C1 segment of cervical spinal cord (tissue), 14 donors: ENCODE measurements around the gene FADS1.

Experiments used
- DNase-seq, 14 donors: peaks; one replicate each; lab custom pipeline; 2025; lab: John Stamatoyannopoulos, UW

The FADS1 gene

GRCh38 chr11:61778357-61778886 is 38.4 kb downstream of the FADS1 start:
- DNase-seq: no peak

DNA sequence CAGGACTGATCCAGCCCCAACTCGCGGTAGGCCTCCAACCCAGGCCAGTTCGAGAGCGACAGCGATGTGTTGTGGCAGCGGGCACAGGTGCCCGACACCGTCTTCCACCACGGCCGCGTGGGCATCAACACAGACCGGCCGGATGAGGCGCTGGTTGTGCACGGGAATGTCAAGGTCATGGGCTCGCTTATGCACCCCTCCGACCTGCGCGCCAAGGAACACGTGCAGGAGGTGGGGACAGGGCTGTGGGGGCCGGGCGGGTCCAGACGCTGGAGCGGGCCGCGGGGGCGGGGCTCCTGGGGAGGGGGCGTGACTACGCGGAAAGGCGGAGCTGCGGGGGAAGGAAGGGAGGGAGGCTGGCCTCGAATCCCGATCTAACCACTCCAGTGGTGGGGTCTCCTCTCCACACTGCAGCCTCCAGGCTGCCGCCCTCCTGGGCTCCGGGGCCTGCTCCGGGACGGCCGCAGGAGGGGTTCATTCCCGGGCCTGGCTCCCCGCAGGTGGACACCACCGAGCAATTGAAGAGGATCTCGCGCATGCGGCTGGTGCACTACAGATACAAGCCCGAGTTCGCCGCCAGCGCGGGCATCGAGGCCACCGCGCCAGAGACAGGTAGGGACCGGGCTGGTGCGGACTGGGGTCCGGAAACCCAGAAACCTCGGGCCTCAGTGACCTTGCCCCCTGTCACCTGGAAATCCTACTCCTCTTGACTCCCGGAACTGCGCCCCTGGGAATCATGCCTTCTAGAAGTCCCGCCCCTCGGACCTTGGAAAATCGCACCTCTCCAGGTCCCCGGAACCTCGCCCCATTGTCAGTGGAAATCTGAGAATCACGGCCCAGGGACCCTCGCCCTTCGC is 39.3 kb downstream of the FADS1 start:
- peak in 4 of 14 donors; percentile 19 to 45 (median 34) for DNase-seq

- peak in 10 of 14 donors; percentile 14 to 57 (median 31) for DNase-seq
Measured at GRCh38 chr11:61776561-61777075, 40.2 kb downstream of the FADS1 start.

GRCh38 chr11:61775606-61776554 is 40.9 kb downstream of the FADS1 start:
- no peak for DNase-seq

DNA sequence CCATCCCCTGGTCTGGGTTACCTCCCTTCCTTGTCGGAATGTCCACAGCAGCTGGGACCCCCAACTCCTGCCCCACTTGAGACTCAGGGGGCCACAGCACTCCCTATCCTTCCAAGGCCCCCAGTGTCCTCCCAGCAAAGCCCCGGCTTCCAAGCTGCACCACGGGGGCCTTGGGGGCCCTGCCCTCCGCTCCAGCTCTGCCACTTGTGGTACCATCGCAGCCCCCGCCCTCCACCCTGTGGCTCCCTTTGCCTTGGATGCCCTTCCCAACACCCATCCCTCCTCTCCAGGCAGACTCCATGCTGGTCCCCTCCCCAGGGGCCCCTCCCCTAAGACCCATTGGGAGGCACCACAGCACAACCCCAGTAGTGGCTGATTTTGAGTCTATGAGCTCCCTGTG is 41.7 kb downstream of the FADS1 start:
- DNase-seq: no peak

DNA sequence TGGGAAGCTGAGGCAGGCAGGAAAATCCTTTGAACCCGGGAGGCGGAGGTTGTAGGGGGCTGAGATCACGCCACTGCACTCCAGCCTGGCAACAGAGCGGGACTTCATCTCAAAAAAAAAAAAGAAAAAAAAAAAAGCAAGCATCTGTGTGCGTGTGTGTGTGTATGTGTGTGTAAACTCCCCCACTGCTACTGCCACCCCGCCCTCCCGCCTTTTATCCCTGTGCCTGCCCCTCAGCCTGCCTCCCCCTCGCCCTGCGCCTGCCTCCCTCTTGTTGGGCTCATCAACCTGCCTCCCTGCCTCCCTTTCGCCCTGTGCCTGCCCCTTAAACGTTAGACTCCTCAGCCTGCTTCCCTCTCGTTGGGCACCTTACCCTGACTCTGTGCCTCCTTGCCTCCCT is 42.4 kb downstream of the FADS1 start:
- no peak for DNase-seq

- no peak for DNase-seq
Measured at GRCh38 chr11:61773809-61774208, 43.0 kb downstream of the FADS1 start.

DNA sequence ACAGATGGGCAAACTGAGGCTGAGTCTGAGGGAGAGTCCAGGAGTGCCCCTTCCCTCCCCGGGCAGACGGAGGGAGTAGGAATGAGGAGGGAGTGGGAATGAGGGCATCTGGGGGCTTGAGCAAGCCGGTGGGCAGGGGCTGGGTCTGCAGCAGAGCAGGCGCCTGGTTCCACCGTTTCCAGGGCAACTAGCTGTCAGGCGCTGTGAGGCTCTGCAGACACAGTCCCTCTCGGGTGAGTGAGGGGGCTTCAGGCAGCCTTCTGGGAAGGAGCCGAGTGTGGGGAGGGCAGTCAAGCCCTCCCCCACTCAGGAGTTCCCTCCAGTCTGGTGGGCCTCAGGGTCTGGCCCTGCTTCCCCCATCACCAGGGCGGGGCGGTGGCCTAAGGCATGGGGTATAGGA is 43.4 kb downstream of the FADS1 start:
- no peak for DNase-seq

- DNase-seq: no peak
Measured at GRCh38 chr11:61771985-61772455, 44.8 kb downstream of the FADS1 start.

DNA sequence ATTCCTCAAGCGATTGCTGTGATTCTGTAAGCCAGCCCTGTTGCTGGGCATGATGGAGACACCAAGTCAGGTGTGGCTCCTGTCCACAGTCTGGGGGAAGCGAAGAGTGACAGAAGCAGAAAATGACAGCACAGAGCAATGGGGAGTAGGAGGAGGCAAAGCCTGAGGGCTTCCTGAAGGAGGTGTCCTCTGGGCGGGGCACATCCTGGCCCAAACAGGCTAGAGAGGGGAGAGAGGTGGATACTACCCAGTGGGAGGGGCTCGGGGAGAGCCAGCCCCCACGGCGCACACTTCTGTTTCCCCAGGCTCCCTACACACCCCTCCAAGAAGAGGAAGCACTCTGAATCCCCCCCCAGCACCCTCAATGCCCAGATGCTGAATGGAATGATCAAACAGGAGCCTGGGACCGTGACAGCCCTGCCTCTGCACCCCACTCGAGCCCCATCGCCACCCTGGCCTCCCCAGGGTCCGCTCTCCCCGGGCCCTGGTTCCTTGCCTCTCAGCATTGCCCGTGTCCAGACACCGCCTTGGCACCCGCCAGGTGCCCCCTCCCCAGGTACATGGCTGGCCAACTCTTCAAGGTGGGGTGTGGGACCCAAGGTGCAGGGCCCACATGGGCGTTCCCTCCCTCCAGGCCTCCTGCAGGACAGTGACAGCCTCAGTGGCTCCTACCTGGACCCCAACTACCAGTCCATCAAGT is 45.5 kb downstream of the FADS1 start:
- DNase-seq: no peak

DNA sequence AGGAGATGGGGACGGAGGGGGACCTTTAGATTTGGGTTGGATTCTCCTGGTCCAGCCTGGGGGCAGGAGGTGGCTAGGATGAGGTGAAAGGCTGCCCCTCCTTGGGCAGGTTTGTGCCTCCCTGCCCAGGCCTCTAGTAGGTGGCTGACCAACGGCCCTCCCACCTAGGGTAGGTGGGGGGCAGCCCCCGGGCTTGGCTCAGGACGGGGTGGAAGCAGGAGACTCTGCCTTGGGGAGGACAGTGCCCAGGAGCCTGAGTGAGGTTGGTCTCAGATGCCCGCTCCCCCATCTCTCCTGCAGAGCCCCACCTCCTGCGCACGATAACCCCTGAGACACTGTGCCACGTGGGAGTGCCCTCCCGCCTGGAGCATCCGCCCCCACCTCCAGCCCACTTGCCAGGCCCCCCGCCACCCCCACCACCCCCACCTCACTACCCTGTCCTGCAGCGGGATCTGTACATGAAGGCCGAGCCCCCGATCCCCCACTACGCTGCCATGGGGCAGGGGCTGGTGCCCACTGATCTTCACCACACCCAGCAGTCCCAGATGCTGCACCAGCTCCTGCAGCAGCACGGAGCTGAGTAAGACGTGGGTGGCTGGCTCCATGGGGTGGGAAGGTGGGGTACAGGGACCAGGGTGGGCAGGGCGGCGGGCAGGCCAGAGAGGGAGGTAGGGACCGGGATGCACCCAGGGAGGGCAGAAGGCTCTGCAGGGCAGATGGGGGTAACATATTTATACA is 46.7 kb downstream of the FADS1 start:
- DNase-seq: no peak

- no peak for DNase-seq
Measured at GRCh38 chr11:61769169-61769920, 47.5 kb downstream of the FADS1 start.

GRCh38 chr11:61768376-61769076 is 48.3 kb downstream of the FADS1 start:
- no peak for DNase-seq

GRCh38 chr11:61766353-61766841 is 50.4 kb downstream of the FADS1 start:
- no peak for DNase-seq

GRCh38 chr11:61765550-61766253 is 51.1 kb downstream of the FADS1 start:
- no peak for DNase-seq

- DNase-seq: no peak
Measured at GRCh38 chr11:61764606-61765260, 52.1 kb downstream of the FADS1 start.

DNA sequence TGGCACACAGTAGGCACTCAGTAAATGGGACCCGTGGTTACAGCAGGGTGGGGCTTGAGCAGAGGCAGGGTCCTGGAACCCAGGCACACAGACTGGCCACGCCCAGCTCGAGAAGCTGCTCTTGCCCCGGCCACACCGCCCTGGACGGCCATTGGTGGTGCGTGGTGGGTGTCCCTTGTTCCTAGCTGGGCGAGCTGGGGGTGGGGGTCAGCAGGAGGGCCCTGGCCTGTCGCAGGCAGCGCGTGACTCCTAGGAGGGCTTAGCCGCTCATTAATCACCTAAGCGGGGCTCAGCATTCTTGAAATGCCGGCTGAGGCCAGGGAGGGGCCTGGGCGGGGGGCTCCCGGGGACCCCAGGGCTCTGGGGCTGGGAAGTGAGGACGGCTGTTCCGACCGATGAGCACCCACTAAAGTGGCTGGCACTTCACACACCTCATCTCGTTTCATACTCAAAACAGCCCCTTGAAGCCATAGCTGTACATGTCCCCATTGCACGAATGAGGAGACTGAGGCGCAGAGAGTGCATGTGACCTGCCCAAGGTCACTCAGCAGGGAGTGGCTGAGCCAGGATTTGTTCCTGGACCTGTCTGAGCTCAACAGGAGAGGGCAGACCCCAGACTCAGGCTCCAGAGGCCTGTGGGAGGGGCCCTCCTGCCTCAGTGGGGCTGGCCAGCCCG is 52.7 kb downstream of the FADS1 start:
- DNase-seq: no peak
